Colonic mucosa (tissue), 4 donors: ENCODE measurements around the gene LYST. TPM values are rescaled to one million over a fixed set of nuclear protein-coding genes. Genes with fewer than 3 reads are reported as not detected.
"Not testable (repeated sequence)": the region's sequence is repeated elsewhere in the genome, so short reads cannot be mapped to it uniquely, and the experiment has no call there.

Experiments
- DNase-seq: peaks from one replicate; pipeline ENCODE4 v3.0.0-alpha.2; 2020
- H3K27ac ChIP-seq: fragments of 200-600 bp; one replicate; pipeline ENCODE4 v1.8.0; 2021
- H3K27me3 ChIP-seq: fragments of 200-600 bp; one replicate; pipeline ENCODE4 v1.8.0; 2021
- H3K36me3 ChIP-seq: fragments of 200-600 bp; one replicate; pipeline ENCODE4 v1.8.0; 2021
- H3K4me1 ChIP-seq: fragments of 200-600 bp; one replicate; pipeline ENCODE4 v1.8.0; 2021; ENCODE audit warnings: mild to moderate bottlenecking
- H3K4me3 ChIP-seq: fragments of 200-600 bp; one replicate; pipeline ENCODE4 v1.8.0; 2021
- H3K9ac ChIP-seq, 2 donors: one replicate each; pipeline ENCODE4 v1.7.0; 2013; ENCODE audit warnings: control low read depth in 2 of 2, low read depth in 2 of 2, low read length in 2 of 2
- H3K9me3 ChIP-seq: fragments of 200-600 bp; one replicate; pipeline ENCODE4 v1.8.0; 2021
- CTCF ChIP-seq: fragments of 200-600 bp; IDR thresholded peaks from one replicate; pipeline ENCODE4 v1.8.0; 2022; ENCODE audit warnings: antibody characterized with exemption, mild to moderate bottlenecking
- intact Hi-C: fragments of 100-400 bp; cut with DNase I; formaldehyde crosslinking; loops from one replicate; pipeline ENCODE4 v1.14.1; 2022
- total RNA-seq, 2 donors: library from RNA; stranded (reverse); fragmentation: NEBNext Ultra II Directional in 1 of 2; extraction: Animal tissue kit (Norgen Biotek cat#: 25700) in 1 of 2; gene quantifications; one replicate each; pipeline ENCODE4 v1.2.1, GENCODE V29; 2021
- donor health status: healthy.
- donor health status: DM: no; HTN: no; CAD: no.
- donor health status: DM: no; HTN: no; CAD: no.

Gene LYST
- total RNA-seq, 2 donors from 2014 or later = 13.7 to 20.0 TPM

GRCh38 chr1:235758931-235759330 is 107.8 kb downstream of the LYST start:
- Histone ChIP-seq H3K4me1 (no peaks in the 10 kb centered on the region), H3K4me3 (no peak overlapping the region), H3K9me3 (no peaks in the 10 kb centered on the region), H3K36me3 (no peaks in the 10 kb centered on the region), H3K27me3 (no peaks in the 10 kb centered on the region), H3K9ac (no peak overlapping the region), H3K27ac (no peak overlapping the region)
- DNase-seq = no peak
- no peak for TF ChIP-seq CTCF
- intact Hi-C loops = no loop called here

GRCh38 chr1:235757587-235758096 is 109.1 kb downstream of the LYST start:
- H3K36me3 ChIP-seq = no peaks in the 10 kb centered on the region
- no peak overlapping the region for H3K27ac ChIP-seq
- TF ChIP-seq CTCF = no peak
- intact Hi-C loops = no loop called here
- H3K4me3 ChIP-seq = no peak overlapping the region
- H3K27me3 ChIP-seq = no peaks in the 10 kb centered on the region
- no peak for DNase-seq
- no peak overlapping the region for H3K9ac ChIP-seq
- no peaks in the 10 kb centered on the region for H3K4me1 ChIP-seq
- H3K9me3 ChIP-seq = no peaks in the 10 kb centered on the region

GRCh38 chr1:235754186-235754585 is 112.5 kb downstream of the LYST start:
- DNase-seq, H3K9me3 ChIP-seq, H3K27me3 ChIP-seq, H3K27ac ChIP-seq, H3K4me1 ChIP-seq, H3K4me3 ChIP-seq, H3K36me3 ChIP-seq, intact Hi-C loops, H3K9ac ChIP-seq: not testable (repeated sequence)

- no peak overlapping the region for H3K4me3 ChIP-seq
- TF ChIP-seq CTCF = no peak
- DNase-seq = no peak
- intact Hi-C loops = no loop called here
- H3K4me1 ChIP-seq = no peaks in the 10 kb centered on the region
- H3K27ac ChIP-seq = no peak overlapping the region
- H3K9ac ChIP-seq = no peak overlapping the region
- no peaks in the 10 kb centered on the region for H3K36me3 ChIP-seq
- no peaks in the 10 kb centered on the region for H3K9me3 ChIP-seq
- H3K27me3 ChIP-seq = no peaks in the 10 kb centered on the region
Measured at GRCh38 chr1:235749755-235750300, 116.9 kb downstream of the LYST start.

- intact Hi-C loops = no loop called here
- Histone ChIP-seq H3K4me3 (no peak overlapping the region), H3K9me3 (no peaks in the 10 kb centered on the region), H3K27me3 (no peaks in the 10 kb centered on the region), H3K27ac (no peak overlapping the region), H3K9ac (no peak overlapping the region), H3K36me3 (no peaks in the 10 kb centered on the region), H3K4me1 (no peaks in the 10 kb centered on the region)
- no peak for DNase-seq
- TF ChIP-seq CTCF = no peak
Measured at GRCh38 chr1:235748747-235749146, 118.0 kb downstream of the LYST start.

- Histone ChIP-seq H3K36me3 (no peaks in the 10 kb centered on the region), H3K27ac (no peak overlapping the region), H3K4me1 (no peaks in the 10 kb centered on the region), H3K27me3 (no peaks in the 10 kb centered on the region), H3K9ac (no peak overlapping the region), H3K9me3 (no peaks in the 10 kb centered on the region), H3K4me3 (no peak overlapping the region)
- intact Hi-C loops = no loop called here
- TF ChIP-seq CTCF = no peak
- DNase-seq = no peak
Measured at GRCh38 chr1:235746245-235746644, 120.5 kb downstream of the LYST start.
